SK-N-MC (cell line): Measurements from ENCODE around the gene FNDC5.
A peak's percentile ranks its signal among the peaks of the same experiment; 100 is the strongest.

Source experiments
- DNase-seq: peaks from one replicate; pipeline ENCODE4 v3.0.0-alpha.2; 2011; ENCODE audit warnings: low read depth, low spot score
- H3K27ac ChIP-seq: fragments of 200-600 bp; sonication (generic); 2 replicates; pipeline ENCODE4 v1.5.1; 2016; ENCODE audit warnings: mixed run types
- H3K36me3 ChIP-seq: fragments of 200-600 bp; sonication (generic); 2 replicates; pipeline ENCODE4 v1.6.1; 2017; ENCODE audit warnings: antibody characterized with exemption, low read length, mixed read lengths; ENCODE audit not compliant: insufficient read depth
- H3K4me3 ChIP-seq: fragments of 200-600 bp; sonication (generic); 2 replicates; pipeline ENCODE4 v1.5.1; 2016
- H3K9ac ChIP-seq: fragments of 200-600 bp; sonication (generic); 2 replicates; pipeline ENCODE4 v1.8.0; 2017; ENCODE audit warnings: mixed run types, mixed read lengths; ENCODE audit not compliant: insufficient read length
- H3K9me3 ChIP-seq: fragments of 200-600 bp; sonication (generic); 2 replicates; pipeline ENCODE4 v1.6.1; 2017; ENCODE audit warnings: low read depth, mild to moderate bottlenecking, antibody characterized with exemption, low read length, moderate library complexity, mixed read lengths
- EZH2 ChIP-seq: fragments of 200-600 bp; sonication (generic); IDR thresholded peaks from one replicate; pipeline ENCODE4 v1.6.1; 2017; ENCODE audit warnings: antibody characterized with exemption
- FOXP2 ChIP-seq: optimal IDR thresholded peaks from 2 replicates; pipeline ENCODE3; 2011; ENCODE audit warnings: mild to moderate bottlenecking, moderate library complexity; ENCODE audit not compliant: insufficient read depth; ENCODE audit errors: extremely low read length, control extremely low read depth
- POLR2AphosphoS5 ChIP-seq: IDR thresholded peaks from 2 replicates; pipeline ENCODE4 v1.6.1; 2012; ENCODE audit warnings: mild to moderate bottlenecking, low read depth, low read length, borderline replicate concordance

The FNDC5 gene

DNA sequence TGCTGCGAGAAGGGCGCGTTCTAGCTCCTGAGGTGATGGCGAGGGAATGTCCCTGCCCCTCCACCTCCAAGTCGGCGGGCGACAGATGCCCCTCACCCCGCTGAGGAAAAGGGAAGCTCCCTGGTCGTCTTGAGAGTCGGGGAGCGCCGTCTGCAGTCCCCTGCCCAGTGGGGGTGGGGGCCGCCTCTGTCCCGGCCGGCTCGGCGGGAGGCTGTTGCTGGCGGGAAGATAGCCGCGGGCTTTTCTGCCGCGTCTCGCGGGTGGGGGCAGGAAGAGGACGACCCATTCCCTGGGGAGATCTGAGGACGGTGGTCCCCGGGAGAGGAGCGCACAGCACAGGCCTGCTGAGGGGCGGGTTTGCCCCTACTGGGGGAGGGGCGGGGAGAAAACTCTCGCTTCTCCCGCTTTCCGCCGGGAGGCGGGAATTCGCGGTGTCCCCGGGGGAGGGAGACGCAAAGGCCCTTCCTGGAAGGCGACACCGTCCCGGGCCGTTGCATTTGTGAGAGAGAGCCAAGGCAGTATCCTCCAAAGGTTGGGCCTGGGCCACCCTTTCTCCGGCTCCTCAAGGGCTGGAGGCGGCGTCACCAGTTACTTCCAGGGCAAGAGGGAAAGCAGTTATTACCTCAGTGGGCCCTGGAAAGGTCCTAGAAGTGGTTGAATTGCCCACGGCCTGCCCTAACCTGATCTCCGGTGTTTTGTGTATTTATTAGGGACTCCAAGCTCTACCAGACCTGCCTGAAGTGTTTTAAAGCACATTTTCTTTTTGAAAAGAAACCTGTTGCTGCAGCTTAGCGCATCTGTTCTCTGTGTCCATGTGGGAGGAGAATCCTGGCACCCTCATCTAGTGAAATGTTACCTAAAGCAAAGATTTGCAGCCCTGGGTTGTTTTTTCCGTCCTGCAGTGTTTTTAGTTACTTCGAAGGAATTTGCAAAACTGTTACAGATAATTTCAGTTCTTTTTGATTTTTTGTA, 52.6 kb downstream of the FNDC5 start:
- TF ChIP-seq POLR2AphosphoS5: peak; percentile 70
- TF ChIP-seq FOXP2: peak; percentile 49
- no peak for TF ChIP-seq EZH2
- Histone ChIP-seq H3K4me3 (peak overlapping the region; percentile 81), H3K9me3 (no peaks in the 10 kb centered on the region), H3K36me3 (peaks cover 26% of the 10 kb centered on the region), H3K9ac (peak overlapping the region; percentile 80), H3K27ac (peak overlapping the region; percentile 84)
- DNase-seq: no peak

DNA sequence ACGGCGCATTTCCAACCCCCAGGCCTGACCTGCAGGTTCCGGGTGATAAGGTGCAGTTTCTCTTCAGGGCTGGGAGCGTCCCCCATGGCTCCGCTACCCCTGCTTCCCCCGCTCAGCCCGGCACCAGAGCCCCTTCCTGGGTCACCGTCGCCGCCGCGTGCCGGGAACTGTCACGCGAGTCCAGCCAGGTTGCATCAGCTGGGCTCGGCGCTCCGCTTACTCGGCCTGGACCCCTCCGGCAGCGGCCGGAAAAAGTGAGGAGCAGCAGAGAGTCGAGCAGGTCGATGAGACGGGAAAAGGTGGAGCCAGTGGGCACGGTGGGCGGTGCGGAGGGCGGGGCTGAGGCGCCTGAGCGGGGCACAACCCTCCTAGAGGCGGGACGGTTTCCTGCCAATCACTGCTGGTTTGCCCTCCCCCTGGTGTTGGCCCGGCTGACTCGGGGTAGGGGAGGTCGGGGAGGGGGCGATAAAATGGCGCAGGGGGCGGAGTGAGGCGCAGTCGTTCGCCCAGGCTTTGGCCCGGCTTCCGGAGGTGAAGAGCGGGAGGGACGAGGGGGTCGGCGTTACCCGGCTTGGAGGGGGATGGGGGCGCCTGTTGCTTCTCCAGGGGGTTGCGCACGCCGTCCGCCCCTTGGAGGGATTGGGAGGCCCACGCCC, 53.4 kb downstream of the FNDC5 start, which contains the start of the genes S100PBP and YARS1:
Gene S100PBP (plus strand): TSS at position 495 of the 656 bp plus-strand sequence. CDS start 8,447 bp downstream, outside the sequence.
Gene YARS1 (minus strand): TSS at position 200 of the 656 bp plus-strand sequence. CDS start 114 bp downstream, at position 86.
- Histone ChIP-seq H3K9me3 (no peaks in the 10 kb centered on the region), H3K4me3 (peak within 1 kb of the TSS; percentile 81), H3K9ac (peak within 1 kb of the TSS; percentile 99), H3K27ac (peak within 1 kb of the TSS; percentile 92), H3K36me3 (peaks cover 34% of the 10 kb centered on the region)
- peak; percentile 89 for DNase-seq
- no peak for TF ChIP-seq EZH2
- no peak for TF ChIP-seq FOXP2
- peak; percentile 82 for TF ChIP-seq POLR2AphosphoS5

DNA sequence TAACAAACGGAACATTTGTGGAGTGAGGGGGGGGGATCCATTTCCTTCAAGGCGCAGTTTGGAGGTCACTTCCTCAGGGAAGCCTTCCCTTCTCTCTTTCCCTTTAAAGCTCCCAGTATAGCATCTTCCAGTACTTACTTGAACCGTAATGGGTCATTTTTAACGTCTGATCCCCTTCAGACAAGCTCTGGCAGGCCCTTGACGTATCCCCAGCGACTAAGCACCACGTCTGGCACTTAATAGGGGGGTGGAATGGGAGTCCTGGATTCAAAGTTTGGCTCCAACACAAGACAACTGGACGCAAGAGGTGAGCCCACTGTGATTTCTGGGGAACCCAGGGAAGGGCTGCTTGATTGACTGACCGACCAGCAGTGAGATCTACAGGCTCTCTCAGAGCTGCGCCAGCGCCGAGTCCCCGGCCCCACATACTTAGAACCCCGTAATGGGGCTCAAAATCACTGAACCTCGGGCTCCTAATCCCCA, 54.0 kb downstream of the FNDC5 start:
- H3K4me3 ChIP-seq: peak overlapping the region; percentile 81
- TF ChIP-seq FOXP2 (no peak), EZH2 (no peak), POLR2AphosphoS5 (no peak)
- peak overlapping the region; percentile 99 for H3K9ac ChIP-seq
- no peaks in the 10 kb centered on the region for H3K9me3 ChIP-seq
- peaks cover 40% of the 10 kb centered on the region for H3K36me3 ChIP-seq
- DNase-seq: no peak
- peak overlapping the region; percentile 92 for H3K27ac ChIP-seq

DNA sequence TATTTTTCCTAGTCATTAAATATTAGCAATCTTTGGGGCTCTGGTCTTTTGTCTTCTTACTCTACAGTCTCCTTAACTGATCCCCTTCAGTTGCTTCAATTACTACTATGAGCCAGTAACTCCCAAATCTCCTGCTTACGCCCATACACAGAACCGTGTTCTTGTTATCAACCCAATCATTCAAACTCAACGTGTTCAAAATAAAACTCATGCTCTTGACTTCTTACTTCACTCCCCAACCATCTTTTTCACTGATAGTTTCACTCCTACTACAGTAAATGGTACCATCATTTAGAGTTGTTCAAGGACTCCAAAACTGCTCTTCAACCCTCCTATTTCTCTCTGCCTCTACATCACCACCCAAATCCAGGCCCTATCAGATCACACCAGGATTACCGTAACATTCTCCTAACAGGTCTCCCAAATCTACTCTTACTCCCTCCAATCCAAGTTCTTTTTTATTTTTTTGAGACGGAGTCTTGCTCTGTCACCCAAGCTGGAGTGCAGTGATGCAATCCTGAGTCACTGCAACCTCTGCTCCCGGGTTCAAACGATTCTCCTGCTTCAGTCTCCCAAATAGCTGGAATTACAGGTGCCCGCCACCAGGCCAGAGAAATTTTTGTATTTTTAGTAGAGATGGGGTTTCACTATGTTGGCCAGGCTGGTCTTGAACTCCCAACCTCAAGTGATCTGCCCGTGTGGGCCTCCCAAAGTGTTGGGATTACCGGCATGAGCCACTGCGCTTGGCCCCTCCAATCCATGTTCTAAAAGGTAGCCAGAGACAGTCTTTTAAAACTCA, 56.6 kb downstream of the FNDC5 start:
- no peak overlapping the region; the same call in 1 of the 2 replicates for H3K27ac ChIP-seq
- H3K4me3 ChIP-seq: peak overlapping the region; percentile 8; the same call in 1 of the 2 replicates
- TF ChIP-seq EZH2 (no peak), POLR2AphosphoS5 (no peak), FOXP2 (no peak)
- H3K9me3 ChIP-seq: no peaks in the 10 kb centered on the region
- peaks cover 65% of the 10 kb centered on the region for H3K36me3 ChIP-seq
- DNase-seq: no peak
- H3K9ac ChIP-seq: no peak overlapping the region
